BLaER1 treated with 17β-estradiol and CSF1 and Interleukin-3, amounts not matched to agents 10 nM and 100 nM (cell line): ENCODE results near the gene CD300LB.
"Not testable (repeated sequence)": the region's sequence is repeated elsewhere in the genome, so short reads cannot be mapped to it uniquely, and the experiment has no call there.

Experiments used
- H3K27ac ChIP-seq, 11 experiments: shearing (Covaris generic); formaldehyde crosslinking; 2 replicates each; pipeline ENCODE4 v1.8.1; 2022
- H3K27me3 ChIP-seq, 11 experiments: shearing (Covaris generic); formaldehyde crosslinking; 2 replicates each; pipeline ENCODE4 v1.8.1; 2022
- H3K36me3 ChIP-seq, 11 experiments: shearing (Covaris generic); formaldehyde crosslinking; 2 replicates each; pipeline ENCODE4 v1.8.1; 2022
- H3K4me1 ChIP-seq, 10 experiments: shearing (Covaris generic); formaldehyde crosslinking; 2 replicates each; pipeline ENCODE4 v1.8.1; 2022
- H3K4me2 ChIP-seq, 11 experiments: shearing (Covaris generic); formaldehyde crosslinking; 2 replicates each; pipeline ENCODE4 v1.8.1; 2022
- H3K4me3 ChIP-seq, 10 experiments: shearing (Covaris generic); formaldehyde crosslinking; 2 replicates each; pipeline ENCODE4 v1.8.1; 2022
- H3K9ac ChIP-seq, 11 experiments: shearing (Covaris generic); formaldehyde crosslinking; 2 replicates each; pipeline ENCODE4 v1.8.1; 2022
- H3K9me3 ChIP-seq, 11 experiments: shearing (Covaris generic); formaldehyde crosslinking; replicated peaks in 1 of 11; 2 replicates each; pipeline ENCODE4 v1.8.1; 2022
- H4K20me1 ChIP-seq, 11 experiments: shearing (Covaris generic); formaldehyde crosslinking; 2 replicates each; pipeline ENCODE4 v1.8.1; 2022
- Cebpa-rat ChIP-seq, 11 experiments: shearing (Covaris generic); IDR thresholded peaks; 2 replicates each; pipeline ENCODE4 v1.8.1; 2022

The CD300LB gene

GRCh38 chr17:74568106-74568873, 37.0 kb upstream of the CD300LB start:
- H3K36me3 ChIP-seq, result no peaks in the 10 kb centered on the region
- no peaks in the 10 kb centered on the region for H3K9me3 ChIP-seq
- H4K20me1 ChIP-seq, result no peaks in the 10 kb centered on the region; a peak in 1 of 22 replicates
- H3K4me3 ChIP-seq, result no peak overlapping the region
- H3K4me1 ChIP-seq, result peaks cover 0 to 73% (median 35%) of the 10 kb centered on the region in 10 experiments; a peak in 15 of 20 replicates
- no peaks in the 10 kb centered on the region for H3K27me3 ChIP-seq
- TF ChIP-seq Cebpa-rat (IDR thresholded peaks at IDR 0.05), result no peak
- H3K9ac ChIP-seq, result no peak overlapping the region
- peak overlapping the region in 2 of 11 experiments; percentile 62 to 64; a peak in 4 of 22 replicates for H3K27ac ChIP-seq
- peak overlapping the region in 5 of 11 experiments; percentile 79 to 87 (median 85); a peak in 10 of 22 replicates for H3K4me2 ChIP-seq

GRCh38 chr17:74567397-74567796, 36.1 kb upstream of the CD300LB start, which contains the start of gene CD300H:
TSS of gene CD300H (minus strand) at chr17:74567509.
- Histone ChIP-seq H3K27me3 (no peaks in the 10 kb centered on the region), H3K4me1 (peaks cover 0 to 73% (median 35%) of the 10 kb centered on the region in 10 experiments; a peak in 15 of 20 replicates), H3K9me3 (no peaks in the 10 kb centered on the region), H3K36me3 (no peaks in the 10 kb centered on the region), H3K27ac (peak within 1 kb of the TSS in 3 of 11 experiments; percentile 46 to 64 (median 62); a peak in 4 of 22 replicates), H3K4me3 (no peak within 1 kb of the TSS), H4K20me1 (no peaks in the 10 kb centered on the region; a peak in 1 of 22 replicates), H3K4me2 (peak within 1 kb of the TSS in 6 of 11 experiments; percentile 15 to 87 (median 82); a peak in 11 of 22 replicates), H3K9ac (no peak within 1 kb of the TSS)
- TF ChIP-seq Cebpa-rat (IDR thresholded peaks at IDR 0.05), result no peak

GRCh38 chr17:74566132-74566753, 35.0 kb upstream of the CD300LB start:
- Histone ChIP-seq H3K27me3 (no peaks in the 10 kb centered on the region), H3K36me3 (no peaks in the 10 kb centered on the region), H3K27ac (no peak overlapping the region), H3K4me1 (peaks cover 0 to 72% (median 35%) of the 10 kb centered on the region in 10 experiments; a peak in 15 of 20 replicates), H4K20me1 (no peaks in the 10 kb centered on the region; a peak in 1 of 22 replicates), H3K9ac (no peak overlapping the region), H3K9me3 (no peaks in the 10 kb centered on the region), H3K4me3 (no peak overlapping the region), H3K4me2 (peak overlapping the region in 5 of 11 experiments; percentile 35 to 87 (median 85); a peak in 10 of 22 replicates)
- TF ChIP-seq Cebpa-rat (IDR thresholded peaks at IDR 0.05), result no peak

GRCh38 chr17:74565126-74565525, 33.9 kb upstream of the CD300LB start:
- no peaks in the 10 kb centered on the region for H3K9me3 ChIP-seq
- H3K4me3 ChIP-seq, result no peak overlapping the region
- peak overlapping the region in 5 of 11 experiments; percentile 5 to 33 (median 27); a peak in 4 of 22 replicates for H3K4me2 ChIP-seq
- H3K36me3 ChIP-seq, result no peaks in the 10 kb centered on the region
- H3K27me3 ChIP-seq, result no peaks in the 10 kb centered on the region
- no peak for TF ChIP-seq Cebpa-rat (IDR thresholded peaks at IDR 0.05)
- peaks cover 0 to 70% (median 32%) of the 10 kb centered on the region in 10 experiments; a peak in 15 of 20 replicates for H3K4me1 ChIP-seq
- H3K27ac ChIP-seq, result no peak overlapping the region
- H3K9ac ChIP-seq, result no peak overlapping the region
- no peaks in the 10 kb centered on the region; a peak in 1 of 22 replicates for H4K20me1 ChIP-seq

GRCh38 chr17:74563358-74563757, 32.1 kb upstream of the CD300LB start:
- Histone ChIP-seq H3K4me2 (no peak overlapping the region), H3K4me1 (peaks cover 0 to 69% (median 24%) of the 10 kb centered on the region in 10 experiments; a peak in 13 of 20 replicates), H3K4me3 (no peak overlapping the region), H3K9me3 (peaks cover 0 to 6% (median 0%) of the 10 kb centered on the region in 11 experiments; a peak in 1 of 22 replicates), H3K9ac (no peak overlapping the region), H3K27me3 (no peaks in the 10 kb centered on the region), H3K27ac (no peak overlapping the region), H4K20me1 (no peaks in the 10 kb centered on the region), H3K36me3 (no peaks in the 10 kb centered on the region)
- TF ChIP-seq Cebpa-rat (IDR thresholded peaks at IDR 0.05), result no peak

- Histone ChIP-seq H4K20me1 (no peaks in the 10 kb centered on the region), H3K4me1 (peaks cover 0 to 69% (median 21%) of the 10 kb centered on the region in 10 experiments; a peak in 13 of 20 replicates), H3K36me3 (no peaks in the 10 kb centered on the region), H3K4me2 (peak overlapping the region in 4 of 11 experiments; percentile 27 to 66 (median 48); a peak in 6 of 22 replicates), H3K27ac (no peak overlapping the region), H3K27me3 (no peaks in the 10 kb centered on the region), H3K9me3 (peaks cover 0 to 10% (median 0%) of the 10 kb centered on the region in 11 experiments; a peak in 2 of 22 replicates), H3K9ac (no peak overlapping the region), H3K4me3 (no peak overlapping the region)
- no peak for TF ChIP-seq Cebpa-rat (IDR thresholded peaks at IDR 0.05)
Measured at GRCh38 chr17:74561586-74561985, 30.3 kb upstream of the CD300LB start.

GRCh38 chr17:74558882-74559519, 27.7 kb upstream of the CD300LB start:
- Histone ChIP-seq H3K4me3 (no peak overlapping the region), H3K36me3 (no peaks in the 10 kb centered on the region), H3K27me3 (no peaks in the 10 kb centered on the region), H3K4me1 (peaks cover 0 to 81% (median 18%) of the 10 kb centered on the region in 10 experiments; a peak in 11 of 20 replicates), H3K4me2 (peak overlapping the region in 5 of 11 experiments; percentile 61 to 89 (median 80); a peak in 10 of 22 replicates), H4K20me1 (no peaks in the 10 kb centered on the region), H3K9ac (peak overlapping the region in 4 of 11 experiments; percentile 7 to 45 (median 32); a peak in 5 of 22 replicates), H3K9me3 (peaks cover 0 to 15% (median 0%) of the 10 kb centered on the region in 11 experiments; a peak in 2 of 22 replicates), H3K27ac (peak overlapping the region in 5 of 11 experiments; percentile 45 to 80 (median 73); a peak in 10 of 22 replicates)
- TF ChIP-seq Cebpa-rat (IDR thresholded peaks at IDR 0.05), result no peak

GRCh38 chr17:74558402-74558801, 27.1 kb upstream of the CD300LB start:
- not testable (repeated sequence) for H3K4me3 ChIP-seq, H3K36me3 ChIP-seq, H4K20me1 ChIP-seq, H3K27me3 ChIP-seq
- peaks cover 0 to 15% (median 0%) of the 10 kb centered on the region in 11 experiments; a peak in 2 of 22 replicates for H3K9me3 ChIP-seq
- H3K27ac ChIP-seq, result peak overlapping the region in 5 of 11 experiments; percentile 45 to 80 (median 73); a peak in 10 of 22 replicates
- H3K9ac ChIP-seq, result peak overlapping the region in 4 of 11 experiments; percentile 7 to 45 (median 32); a peak in 5 of 22 replicates
- H3K4me1 ChIP-seq, result peaks cover 0 to 84% (median 18%) of the 10 kb centered on the region in 10 experiments; a peak in 11 of 20 replicates
- H3K4me2 ChIP-seq, result peak overlapping the region in 5 of 11 experiments; percentile 61 to 89 (median 80); a peak in 10 of 22 replicates
